Tongue (tissue), 2 donors: ENCODE data around the gene STRBP. TPM values are rescaled to one million over a fixed set of nuclear protein-coding genes. Genes with fewer than 3 reads are reported as not detected.
"Not testable (repeated sequence)": the region's sequence is repeated elsewhere in the genome, so short reads cannot be mapped to it uniquely, and the experiment has no call there.

Source experiments
- DNase-seq: peaks from one replicate; pipeline ENCODE4 v3.0.0-alpha.2; 2015
- total RNA-seq: library from RNA; depleted of rRNA; stranded (reverse); fragments of >200 nt; gene quantifications from one replicate; pipeline ENCODE4 v1.2.3, GENCODE V29; 2014

Gene STRBP
- total RNA-seq, 1 donor from 2014 or later = 26.3 TPM

DNA sequence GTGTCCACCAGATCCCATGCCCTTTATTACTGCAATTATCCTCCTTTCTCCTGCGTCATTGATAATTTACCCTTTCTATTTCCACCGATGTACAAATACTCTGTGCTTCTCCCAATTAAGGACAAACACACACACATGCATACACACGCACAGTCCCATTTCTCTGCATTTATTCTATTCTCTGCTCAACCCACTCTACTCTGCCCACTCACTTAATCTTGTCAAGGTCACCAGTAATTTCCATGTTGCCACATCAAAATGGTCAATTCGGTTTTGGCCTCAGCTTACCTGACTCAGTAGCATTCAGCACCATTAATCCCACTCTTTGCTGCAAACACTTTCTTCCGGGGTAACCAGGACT, 14.6 kb upstream of the STRBP start:
- DNase-seq = no peak

DNA sequence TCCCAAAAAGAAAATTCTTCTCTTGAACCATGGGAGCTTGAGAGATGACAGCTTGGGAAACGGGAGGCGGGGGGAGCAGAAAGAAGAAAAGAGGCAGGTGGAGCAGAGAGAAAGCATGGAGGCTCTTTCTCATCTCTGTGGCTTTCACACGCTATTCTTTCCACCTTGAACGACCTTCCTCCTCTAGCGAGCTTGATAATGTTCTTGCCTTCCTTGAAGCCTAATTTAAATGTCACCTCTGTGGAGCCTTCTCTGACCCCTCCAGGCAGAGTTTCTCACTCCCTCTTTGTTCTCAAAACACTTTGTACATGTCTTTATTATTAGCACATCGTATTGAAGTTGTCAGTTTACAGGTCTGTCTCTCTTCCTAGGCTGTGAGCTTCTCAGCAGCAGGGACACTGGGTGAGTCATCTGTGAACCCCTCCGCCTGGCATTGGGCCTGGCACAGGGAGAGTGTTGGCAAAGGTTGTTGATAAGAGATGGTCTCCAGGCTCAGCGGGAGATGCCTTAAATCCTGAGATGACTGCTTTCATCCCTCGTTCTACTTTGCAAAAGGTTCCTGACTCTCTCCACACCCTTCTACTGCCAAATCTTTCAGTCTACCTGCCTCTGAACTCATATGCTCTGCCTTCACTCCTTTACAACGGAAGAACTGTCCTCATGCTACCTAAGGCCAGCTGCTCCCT, 14.1 kb upstream of the STRBP start:
- no peak for DNase-seq

DNA sequence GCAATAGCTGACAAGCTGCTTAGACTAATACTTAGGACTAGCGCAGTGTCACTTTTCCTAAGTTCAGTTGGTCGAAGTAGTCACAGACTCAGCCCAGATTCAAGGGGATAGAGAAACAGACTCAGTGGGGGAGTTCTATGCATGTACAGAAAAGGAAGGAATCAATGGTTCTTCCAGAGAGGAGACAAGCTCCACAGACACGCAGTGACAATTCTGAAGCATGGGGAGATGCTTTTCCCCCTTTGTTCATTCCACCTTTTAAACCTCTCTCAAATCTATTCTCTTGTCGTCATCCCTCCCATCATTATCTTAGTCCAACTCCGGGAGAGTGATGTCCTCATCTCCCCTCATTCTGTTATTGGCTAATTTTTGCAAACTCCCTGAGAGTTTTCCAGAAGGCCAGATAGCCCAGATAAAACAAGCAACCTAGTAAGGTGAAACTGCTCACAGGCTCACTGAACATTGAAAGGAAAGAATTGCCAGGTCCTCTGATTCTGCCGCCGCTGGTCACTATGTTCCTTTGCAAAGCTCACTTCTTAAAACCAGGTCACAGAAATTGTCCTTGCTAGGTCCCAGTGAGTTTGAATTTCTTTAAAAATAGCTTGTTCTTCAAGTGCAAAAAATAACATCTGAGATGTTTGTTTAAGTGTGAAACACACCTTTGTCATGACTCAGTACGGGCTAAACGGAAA, 13.4 kb upstream of the STRBP start:
- DNase-seq = no peak

DNA sequence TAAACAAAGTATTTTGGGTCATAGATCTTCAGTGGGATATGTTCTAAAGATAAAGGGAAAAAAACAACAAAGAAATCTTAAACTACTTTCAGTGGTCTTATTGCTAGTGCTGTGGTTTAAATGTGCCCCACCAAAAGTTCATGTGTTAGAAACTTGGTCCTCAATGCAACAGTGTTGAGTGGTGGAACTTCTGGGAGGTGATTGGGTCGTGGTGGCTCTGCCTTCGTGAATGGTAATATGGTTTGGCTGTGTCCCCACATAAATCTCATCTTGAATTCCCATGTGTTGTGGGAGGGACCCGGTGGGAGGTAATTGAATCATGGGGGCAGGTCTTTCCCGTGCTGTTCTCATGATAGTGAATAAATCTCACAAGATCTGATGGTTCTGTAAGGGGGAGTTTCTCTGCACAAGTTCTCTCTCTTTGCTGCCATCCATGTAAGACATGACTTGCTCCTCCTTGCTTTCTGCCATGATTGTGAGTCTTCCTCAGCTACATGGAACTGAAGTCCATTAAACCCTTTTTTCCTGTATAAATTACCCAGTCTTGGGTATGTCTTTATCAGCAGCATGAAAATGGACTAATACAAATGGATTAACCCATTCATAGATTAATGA, 10.6 kb upstream of the STRBP start:
- not testable (repeated sequence) for DNase-seq

DNA sequence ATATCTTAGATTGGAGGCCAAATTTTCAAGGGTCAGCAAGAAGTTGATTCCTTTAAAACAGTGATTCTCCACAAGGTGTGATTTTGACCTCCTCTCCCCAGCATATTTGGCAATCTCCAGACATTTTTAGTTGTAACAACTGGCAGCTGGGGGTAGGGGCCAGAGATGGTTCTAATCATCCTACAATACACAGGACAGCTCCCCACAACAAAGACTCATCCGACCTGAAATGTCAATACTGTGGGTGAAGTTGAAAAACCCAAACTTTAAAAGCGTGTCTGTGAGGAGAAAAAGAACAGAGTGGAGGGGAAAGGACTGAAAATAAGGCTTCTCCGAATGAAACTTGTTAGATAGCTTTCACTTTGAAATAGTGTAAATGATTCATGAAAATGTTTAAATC, 10.0 kb upstream of the STRBP start:
- DNase-seq = no peak

DNA sequence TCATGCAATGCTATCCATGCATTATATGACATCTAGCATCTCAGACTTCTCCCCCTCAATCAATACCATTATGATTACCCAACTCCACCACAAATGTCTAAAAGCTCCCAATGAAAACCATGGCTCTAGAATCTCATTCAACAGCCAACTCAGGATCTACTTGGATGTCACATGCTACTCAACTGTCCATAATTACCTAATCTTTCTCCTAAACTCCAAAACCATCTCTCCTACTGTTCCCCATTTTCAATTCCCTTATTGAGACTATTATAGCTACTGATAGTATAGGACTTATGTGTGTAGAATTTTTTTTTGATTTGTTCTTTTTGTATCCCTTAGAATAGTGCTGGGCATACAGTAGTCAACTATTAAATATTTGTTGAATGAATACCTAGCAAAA, 8.2 kb upstream of the STRBP start:
- no peak for DNase-seq

DNA sequence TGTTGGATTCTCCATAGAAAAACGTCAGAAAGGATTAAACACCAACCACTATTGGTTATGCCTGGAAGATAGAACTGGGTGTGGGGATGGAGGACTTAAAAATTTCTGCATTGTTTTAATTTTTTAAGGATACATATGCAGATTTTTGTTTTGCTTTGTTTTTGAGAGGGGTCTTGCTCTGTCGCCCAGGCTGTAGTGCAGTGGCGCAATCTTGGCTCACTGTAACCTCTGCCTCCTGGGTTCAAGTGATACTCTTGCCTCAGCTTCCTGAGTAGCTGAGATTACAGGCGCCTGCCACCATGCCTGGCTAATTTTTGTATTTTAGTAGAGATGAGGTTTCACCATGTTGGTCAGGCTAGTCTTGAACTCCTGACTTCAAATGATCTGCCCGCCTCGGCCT, 2.7 kb upstream of the STRBP start:
- DNase-seq = not testable (repeated sequence)

DNA sequence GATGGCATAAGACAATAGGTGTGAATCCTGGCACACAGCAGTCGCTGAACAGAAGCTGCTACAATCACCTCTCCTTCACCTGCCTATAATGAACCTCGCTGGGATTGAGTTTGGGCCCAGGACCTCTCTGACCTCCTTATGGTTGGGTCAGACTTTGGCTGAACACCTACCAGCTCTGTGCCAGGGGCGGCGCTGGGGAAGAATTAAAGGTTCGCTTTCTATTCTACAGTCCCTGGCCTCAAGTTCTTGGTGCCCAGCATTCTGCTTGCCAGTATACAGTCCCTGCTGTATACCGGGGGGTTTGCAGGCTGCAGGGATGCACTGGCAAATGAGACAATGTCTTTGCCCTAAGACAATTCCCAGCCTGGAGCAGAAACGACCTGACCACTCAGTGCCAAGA, 895 bp upstream of the STRBP start:
- DNase-seq = no peak

DNA sequence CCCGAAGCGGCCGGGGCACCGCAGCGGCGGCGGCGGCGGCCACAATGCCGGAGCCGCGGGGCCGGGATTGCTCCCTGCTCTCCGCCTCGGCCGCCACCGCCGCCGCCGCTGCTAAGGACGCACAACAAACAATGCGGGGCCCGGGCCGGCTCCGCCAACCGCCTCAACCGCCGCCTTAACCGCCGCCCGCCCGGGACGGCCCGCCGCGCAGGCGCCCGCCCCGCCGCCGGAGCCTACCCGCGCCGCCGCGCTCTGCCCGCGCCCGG, 254 bp downstream of the STRBP start:
- DNase-seq = no peak

DNA sequence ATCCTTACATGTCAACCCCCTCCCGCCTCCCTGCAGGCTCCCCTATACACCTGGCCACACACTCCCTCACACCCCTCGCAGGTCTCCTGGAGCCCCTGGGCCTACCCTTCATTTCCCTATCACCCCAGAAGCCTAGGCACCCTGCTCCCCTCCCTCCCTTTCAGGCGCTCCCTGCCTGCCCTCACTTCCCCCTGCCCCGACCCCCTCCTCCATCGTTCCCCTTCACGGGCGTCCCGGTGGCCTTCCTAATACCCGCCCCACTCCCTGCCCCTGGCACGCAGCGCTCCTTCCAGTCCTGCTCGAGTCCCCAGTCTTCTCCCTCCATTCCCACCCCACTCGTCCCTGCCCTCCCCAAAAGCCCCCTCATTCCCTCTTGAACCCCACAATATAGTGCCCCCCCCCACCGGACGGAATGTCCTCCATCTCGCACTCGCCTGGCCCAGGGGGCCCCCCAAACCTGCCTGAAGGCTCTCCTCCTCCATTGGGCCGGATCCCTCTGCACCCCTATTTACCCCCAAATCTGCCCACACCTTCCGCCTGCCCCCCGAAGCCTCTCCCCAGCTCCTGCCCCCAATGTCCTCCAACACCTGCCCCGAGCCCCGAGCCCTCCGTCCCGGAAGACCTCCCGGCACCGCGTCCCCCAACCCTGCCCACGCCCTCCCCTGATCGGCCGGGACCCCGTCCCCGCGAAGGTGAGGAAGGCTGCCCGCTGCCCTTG, 746 bp downstream of the STRBP start:
- no peak for DNase-seq

DNA sequence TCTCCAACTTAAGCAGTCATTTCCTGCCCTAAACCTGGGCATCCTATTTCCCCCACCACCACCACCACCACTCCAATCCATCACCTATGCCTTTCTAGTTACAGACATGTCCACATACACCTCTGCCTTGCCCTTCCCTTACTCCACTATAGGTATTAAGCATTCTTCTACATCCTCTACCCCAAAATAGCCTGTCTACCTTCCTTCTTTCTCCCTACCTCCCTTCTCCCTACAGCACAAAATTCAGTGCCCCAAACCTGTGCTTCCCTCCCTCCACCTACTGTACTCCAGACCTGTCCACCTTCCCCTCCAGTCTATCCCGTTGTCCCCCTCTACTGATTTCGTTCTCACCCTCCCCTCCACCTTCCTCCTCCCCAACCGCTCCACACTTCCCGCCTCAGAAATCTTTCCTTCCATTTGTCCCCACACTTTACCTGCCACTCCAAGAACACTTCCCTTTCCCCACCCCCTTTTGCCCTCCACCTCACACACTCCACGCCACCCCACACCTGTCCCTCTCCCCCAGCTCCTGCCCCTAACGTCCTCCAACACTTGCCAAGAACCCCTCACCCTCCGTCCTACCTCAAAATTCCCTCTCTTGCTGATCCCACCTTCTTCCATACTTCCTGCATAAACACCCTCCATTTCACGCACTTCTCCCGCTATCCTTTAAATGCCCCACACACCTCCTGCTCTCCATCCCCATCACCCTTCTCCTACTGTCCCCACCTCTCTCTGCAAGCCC, 1.6 kb downstream of the STRBP start:
- DNase-seq = no peak

DNA sequence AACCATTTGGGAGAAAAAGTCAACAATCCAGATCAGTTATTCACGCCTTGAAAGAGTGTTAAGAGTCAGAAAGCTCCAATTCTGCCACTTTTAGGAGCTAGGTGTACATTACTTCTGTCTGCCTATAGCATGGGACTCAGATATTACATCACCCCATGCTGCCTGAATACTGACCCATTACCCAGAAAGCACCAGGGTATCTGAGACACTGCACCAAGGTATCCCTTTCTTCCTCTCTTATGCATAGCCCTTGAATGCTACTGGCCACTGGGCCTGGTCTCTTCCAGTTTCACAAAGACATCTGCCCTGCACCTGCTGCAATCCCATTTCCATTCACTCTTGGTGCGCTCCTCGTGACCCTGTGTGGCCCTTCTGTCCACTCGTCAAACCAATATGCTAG, 2.6 kb downstream of the STRBP start:
- no peak for DNase-seq

DNA sequence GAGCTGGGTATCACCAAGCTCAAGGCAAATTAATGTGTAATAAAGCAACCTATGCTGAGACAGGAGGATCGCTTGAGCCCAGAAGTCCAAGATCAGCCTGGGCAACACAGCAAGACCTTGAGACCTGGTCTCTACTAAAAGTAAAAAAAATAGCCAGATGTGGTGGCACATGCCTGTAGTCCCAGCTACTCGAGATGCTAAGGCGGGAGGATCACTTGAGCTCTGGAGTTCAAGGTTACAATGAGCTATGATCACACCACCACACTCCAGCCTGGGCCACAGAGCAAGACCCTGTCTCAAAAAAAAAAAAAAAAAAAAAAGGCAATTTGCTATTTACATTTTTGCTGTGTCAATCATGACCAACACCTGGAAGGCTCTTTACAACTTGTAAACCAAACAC, 5.2 kb downstream of the STRBP start:
- DNase-seq = no peak

DNA sequence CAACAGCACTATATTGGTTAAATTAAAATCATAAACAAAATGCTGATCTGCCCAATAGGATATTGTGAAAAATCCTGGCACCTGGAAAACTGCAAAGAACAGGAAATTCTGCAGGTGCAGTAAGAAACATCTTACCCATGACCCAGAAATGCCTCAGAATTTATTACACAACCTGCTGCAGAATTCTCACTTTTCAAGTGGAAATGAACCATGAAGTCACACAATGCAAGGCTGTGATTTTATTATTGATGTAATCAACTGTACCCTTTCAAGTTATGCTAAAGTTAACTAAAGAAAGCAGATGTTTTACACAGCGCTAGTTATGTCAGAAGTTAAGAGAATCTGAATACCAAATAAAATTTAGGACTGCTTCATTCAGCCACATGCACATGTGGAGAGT, 6.0 kb downstream of the STRBP start:
- DNase-seq = no peak

DNA sequence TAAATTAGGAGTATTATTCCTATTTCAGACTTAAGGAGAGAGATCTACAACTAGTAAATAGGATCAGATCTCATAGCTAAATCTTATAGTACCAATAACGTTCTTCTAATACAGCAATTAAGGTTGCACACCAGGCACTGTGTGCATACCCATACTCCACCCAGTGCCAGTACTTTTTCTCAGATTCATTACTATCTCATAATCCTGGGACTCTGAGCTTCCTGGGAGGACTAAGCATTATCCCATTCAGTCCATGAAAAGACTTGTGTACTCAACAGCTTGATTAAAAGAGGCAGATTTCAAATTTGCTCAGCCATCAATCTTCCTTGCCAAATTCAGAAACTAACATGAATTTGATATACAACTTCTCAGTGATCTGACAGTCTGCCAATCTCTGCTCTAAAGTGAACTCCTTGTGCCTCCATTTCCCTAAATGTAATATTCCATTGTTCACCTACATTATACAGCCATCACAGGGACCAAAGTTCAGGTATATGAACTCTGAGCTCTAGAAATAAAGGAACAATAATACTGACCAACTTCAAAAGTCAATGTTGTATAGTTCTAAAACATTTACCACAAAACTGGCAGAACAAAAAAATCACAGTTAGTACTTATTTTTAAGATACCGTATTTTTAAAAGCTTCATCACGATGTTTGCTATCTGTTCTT, 7.2 kb downstream of the STRBP start:
- DNase-seq = no peak

DNA sequence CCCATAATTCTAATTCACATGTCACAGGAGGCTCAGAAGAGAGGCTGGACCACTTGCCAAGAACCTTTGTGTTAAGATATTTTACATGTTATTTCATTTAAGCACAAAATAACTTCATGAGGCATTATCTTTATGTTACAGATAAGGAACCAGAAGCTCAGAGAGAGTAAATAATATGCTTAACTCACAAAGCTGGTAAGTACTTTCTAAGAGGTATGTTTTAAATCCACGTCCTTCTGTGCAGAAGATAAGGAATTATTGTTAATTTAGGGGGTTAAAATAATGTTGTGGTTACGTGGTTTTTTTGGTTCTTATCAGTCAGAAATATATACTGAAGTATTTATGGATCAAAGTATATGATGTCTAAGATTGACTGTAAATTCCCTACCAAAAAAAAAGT, 8.0 kb downstream of the STRBP start:
- no peak for DNase-seq

DNA sequence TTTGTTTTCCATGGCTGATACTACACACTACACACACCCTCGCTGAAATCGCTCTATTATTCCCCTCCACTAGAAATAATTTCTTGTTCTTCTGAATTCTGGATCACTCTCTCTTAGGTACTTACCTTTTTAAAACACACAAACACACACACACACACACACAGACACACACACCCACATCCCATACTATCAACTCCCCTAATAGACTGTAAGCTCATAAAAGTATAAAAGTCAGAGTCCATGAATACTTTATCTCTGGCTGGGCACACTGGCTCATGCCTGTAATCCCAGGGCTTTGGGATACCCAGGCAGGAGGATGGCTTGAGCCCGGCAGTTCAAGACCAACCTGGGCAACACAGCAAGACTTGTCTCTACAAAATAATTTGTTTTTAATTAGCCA, 11.1 kb downstream of the STRBP start:
- DNase-seq = no peak

DNA sequence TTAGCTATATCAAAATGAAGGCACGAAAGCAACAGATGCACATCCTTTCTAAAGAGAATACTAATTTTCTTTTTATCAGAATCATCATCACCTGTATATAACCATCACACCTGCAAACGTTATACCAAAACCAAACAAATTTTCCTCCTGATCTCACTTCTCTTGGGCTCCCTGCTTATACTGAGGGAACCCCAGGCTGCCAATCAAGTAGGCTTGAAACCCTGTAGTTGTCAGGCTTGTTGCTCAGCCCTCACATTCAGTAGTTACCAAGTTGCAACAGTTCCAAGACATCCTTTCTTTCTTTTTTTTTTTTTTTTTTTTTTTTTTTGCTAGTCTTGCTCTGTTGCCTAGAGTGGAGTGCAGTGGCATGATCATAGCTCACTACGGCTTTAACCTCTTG, 12.7 kb downstream of the STRBP start:
- no peak for DNase-seq

DNA sequence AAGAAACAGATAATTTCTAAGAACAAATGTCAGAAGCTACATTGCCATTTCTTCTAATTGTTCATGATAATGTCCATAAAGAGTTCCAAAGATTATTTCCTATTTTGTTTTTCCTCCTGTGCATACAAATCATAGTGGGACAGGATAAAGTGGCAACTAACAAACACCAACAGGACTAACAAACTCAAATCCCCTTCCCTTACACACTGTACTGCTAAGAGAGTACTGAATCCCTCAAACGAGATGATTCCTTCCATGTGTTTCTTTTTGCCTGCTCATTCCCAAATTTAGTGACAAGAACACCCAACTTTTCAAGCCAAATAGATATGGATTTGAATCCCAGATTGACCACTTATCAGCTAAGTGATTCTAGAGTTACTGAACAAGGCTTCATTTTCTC, 15.2 kb downstream of the STRBP start:
- DNase-seq = no peak

DNA sequence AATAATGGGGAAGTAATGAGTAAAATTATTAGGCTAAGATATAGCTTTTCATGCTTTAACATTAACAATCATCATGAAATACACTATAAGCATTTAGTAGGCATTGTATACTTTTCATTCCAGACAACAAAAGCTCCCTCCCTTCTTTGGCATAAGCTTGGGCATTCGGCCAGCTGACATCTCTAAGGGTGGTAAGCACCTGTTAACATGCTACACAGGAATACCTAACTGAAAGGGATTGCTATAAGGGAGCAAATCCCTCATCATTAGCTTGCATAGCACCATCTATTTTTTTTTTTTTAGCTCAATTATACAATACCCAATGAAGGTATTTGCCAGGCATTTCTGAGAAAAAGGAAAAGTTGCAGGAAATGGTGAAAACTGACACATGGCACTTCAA, 16.6 kb downstream of the STRBP start:
- DNase-seq = no peak

DNA sequence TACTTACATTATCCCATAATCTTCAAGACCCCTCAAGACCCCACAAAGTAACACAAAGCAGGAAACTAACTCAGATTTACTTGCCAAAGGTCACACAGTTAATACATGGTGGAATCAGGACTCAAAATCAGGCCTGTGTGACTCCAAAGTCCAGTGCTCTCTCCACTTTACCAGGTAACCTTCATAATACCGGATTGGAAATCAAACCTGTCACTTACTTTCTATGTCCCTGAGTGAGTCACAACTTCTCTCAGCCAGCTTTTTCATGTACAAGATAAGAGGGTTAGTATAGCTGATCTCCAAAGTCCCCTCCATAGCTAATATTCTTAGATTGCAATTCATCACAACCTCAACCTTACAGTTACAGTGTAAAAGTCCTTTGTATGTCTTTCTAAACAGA, 17.1 kb downstream of the STRBP start:
- no peak for DNase-seq

DNA sequence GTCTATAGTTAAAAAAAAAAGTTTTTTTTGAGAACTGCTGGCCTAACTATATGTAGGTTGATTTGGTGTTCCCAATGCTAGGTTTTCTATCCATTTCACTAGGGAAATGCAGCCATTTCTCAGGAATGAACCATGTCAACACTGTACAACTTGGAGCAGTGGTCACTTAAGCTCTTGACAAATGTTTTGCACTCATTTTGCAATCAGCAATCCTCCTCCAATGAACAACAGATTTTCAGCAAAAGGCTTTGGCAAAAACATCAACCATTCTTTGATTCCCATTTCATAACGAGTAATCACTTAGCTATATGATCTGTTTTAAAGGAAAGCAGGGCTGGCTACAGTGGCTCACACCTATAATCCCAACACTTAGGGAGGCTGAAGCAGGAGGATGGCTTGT, 17.9 kb downstream of the STRBP start:
- DNase-seq = no peak
